ENCODE results near the gene FMNL1.
"Not testable (repeated sequence)": the region's sequence is repeated elsewhere in the genome, so short reads cannot be mapped to it uniquely, and the experiment has no call there.

The FMNL1 gene, protein sequence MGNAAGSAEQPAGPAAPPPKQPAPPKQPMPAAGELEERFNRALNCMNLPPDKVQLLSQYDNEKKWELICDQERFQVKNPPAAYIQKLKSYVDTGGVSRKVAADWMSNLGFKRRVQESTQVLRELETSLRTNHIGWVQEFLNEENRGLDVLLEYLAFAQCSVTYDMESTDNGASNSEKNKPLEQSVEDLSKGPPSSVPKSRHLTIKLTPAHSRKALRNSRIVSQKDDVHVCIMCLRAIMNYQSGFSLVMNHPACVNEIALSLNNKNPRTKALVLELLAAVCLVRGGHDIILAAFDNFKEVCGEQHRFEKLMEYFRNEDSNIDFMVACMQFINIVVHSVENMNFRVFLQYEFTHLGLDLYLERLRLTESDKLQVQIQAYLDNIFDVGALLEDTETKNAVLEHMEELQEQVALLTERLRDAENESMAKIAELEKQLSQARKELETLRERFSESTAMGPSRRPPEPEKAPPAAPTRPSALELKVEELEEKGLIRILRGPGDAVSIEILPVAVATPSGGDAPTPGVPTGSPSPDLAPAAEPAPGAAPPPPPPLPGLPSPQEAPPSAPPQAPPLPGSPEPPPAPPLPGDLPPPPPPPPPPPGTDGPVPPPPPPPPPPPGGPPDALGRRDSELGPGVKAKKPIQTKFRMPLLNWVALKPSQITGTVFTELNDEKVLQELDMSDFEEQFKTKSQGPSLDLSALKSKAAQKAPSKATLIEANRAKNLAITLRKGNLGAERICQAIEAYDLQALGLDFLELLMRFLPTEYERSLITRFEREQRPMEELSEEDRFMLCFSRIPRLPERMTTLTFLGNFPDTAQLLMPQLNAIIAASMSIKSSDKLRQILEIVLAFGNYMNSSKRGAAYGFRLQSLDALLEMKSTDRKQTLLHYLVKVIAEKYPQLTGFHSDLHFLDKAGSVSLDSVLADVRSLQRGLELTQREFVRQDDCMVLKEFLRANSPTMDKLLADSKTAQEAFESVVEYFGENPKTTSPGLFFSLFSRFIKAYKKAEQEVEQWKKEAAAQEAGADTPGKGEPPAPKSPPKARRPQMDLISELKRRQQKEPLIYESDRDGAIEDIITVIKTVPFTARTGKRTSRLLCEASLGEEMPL

GRCh38 chr17:45221081-45222013, at the start of gene FMNL1:
Gene FMNL1, plus strand, starts transcription at chr17:45221885. Its CDS starts 240 bp downstream, at chr17:45222125.
- FAIRE-seq: no peak

GRCh38 chr17:45172232-45172540, 49.5 kb upstream of the FMNL1 start:
- FAIRE-seq: no peak

GRCh38 chr17:45172541-45173286, 49.0 kb upstream of the FMNL1 start:
- FAIRE-seq: peak; percentile 9

- FAIRE-seq: no peak
Measured at GRCh38 chr17:45175759-45176115, 45.9 kb upstream of the FMNL1 start.

DNA sequence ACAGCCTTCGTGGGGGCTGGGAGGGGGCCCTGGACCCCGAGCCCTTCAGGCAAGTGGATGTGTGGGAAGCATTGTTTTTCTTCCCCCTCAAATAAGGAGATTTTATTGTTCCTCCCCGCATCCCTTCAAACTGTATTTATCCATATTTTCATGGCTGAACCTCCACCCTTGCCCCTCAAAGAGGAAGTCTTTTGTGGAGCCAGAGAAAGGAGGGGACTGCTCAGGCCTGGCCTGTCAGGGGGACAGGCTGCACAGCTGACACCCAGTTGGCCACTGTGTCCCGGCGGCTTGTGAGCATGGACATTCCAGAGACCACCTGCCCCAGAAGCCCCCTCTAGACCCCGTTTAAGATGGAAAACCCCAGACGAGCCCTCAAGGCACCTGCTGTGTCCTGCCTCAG, 44.1 kb upstream of the FMNL1 start:
- no peak for FAIRE-seq

GRCh38 chr17:45184144-45184543, 37.5 kb upstream of the FMNL1 start:
- no peak for FAIRE-seq

GRCh38 chr17:45186801-45187354, 34.8 kb upstream of the FMNL1 start:
- no peak for FAIRE-seq

GRCh38 chr17:45189009-45189408, 32.7 kb upstream of the FMNL1 start:
- FAIRE-seq: no peak

DNA sequence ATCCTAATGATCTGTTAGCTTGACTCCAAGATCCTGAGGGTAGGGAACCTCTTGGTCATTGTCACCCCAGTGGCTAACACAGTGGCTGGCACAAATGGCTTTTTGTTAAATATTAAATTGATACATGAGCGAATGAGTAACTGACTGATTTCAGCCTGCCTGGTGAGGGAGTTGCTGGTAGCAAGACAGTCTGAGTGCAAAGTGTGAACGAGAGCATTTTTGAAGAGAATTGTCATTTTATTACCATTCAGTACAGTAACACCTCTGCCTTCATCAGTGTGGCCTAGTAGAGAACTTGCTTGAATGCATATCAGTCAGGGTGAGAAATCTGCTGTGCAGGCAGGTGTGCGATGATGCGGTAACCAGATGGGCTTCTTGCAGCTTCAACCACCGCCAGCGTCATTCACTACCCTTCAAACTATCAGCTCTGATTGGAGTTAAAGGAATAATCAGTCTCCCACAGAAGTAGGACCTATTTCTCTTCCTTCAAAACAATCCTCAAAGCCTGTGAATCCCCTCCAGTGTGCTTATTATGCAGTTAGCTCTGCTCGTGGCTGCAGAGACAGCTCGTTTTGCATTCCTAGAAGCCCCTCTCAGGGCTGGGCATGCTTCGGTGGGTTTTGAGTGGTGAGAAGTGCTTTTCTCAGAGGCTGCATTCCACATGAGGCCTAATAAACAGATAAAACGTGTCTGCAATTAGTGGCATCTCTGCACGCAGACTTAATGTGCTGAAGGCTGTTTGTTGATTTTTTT, 31.0 kb upstream of the FMNL1 start:
- no peak for FAIRE-seq

GRCh38 chr17:45195424-45195823, 26.3 kb upstream of the FMNL1 start:
- no peak for FAIRE-seq

DNA sequence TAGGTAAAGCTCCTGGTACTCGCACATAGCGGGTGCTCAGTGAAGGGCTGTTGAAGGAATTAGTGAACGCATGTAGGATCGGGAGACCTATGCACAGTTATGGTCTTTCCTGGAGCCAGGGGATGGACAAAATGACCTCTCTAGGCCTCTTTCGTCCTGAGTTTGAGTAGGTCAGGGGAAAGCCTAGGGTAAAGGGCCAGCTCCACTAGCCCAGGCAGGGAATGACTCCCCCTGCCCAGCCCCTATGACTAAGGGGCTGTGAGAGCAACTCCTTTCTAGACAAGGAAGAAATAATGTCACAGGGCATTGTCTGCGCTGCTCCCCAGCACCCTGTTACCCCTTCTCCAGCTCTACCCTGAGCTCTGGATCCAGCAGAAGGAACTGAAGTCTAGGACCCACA, 24.6 kb upstream of the FMNL1 start:
- FAIRE-seq: no peak

DNA sequence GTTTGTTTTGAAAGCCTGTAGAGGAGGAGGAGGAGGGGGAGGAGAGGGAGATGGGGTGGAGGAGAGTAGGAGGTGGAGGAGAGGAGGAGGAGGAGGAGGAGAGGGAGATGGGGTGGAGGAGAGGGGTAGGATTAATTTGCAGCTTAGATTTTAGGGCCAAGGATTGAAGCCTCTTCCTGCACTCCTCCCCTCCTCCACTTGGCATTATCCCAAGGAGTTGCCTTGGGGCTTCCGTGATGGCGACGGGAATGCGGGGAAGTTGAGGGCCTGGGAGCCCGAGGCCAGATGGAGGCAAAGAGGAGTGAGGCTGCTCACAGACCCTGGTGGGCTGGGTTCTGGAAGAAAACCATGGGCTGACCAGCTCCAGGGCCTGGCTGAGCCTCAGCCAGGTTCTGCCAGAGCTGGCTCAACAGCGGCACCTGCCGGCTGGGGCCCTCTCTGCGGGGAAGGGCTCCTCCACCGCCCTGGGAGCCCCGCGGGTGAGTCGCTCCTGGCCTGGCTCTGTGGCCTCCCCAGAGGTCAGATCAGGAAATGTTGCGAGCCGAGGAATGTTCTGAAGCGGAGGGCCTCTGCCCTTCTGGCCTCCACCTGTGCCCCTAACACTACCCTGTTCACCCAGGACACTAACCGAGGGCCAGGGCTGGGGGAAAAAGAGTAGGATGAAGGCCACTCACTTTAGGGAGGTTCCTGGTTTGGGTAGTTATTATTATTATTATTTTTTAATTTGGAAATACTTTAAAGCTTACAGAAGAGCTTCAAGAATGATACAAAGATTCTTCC, 23.9 kb upstream of the FMNL1 start:
- peak; percentile 27 for FAIRE-seq

GRCh38 chr17:45200701-45201100, 21.0 kb upstream of the FMNL1 start:
- no peak for FAIRE-seq

DNA sequence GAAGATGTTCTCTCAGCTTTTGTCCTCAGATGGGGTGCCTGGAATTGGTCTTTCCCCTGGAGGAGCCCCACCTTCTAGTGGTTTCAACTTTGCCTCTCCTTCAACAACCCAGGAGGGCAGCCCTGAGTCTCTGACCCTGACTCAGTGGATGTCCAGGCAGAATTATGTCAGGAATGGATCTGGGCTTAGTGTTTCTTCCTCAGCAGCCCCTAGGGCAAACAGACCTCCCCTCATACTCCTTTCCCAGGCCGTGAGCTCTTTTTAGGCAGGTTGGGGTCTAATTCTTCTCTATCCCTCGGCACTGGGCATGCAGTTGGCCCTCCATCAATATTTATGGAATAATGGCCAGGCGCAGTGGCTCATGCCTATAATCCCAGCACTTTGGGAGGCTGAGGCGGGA, 20.2 kb upstream of the FMNL1 start:
- FAIRE-seq: no peak

DNA sequence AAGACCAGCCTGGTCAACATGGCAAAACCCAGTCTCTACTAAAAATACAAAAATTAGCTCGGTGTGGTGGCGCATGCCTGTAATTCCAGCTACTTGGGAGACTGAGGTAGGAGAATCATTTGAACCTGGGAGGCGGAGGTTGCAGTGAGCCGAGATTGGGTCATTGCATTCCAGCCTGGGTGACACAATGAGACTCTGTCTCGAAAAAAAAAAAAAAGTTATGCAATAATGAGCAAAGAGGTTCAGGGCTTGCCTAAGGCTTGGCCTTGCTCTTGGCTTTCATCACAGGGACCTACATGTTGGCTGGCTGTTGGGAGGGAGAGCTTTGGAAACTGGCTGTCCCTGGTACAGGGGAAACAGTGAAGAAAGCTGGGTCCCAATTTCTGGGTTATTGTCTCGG, 19.8 kb upstream of the FMNL1 start:
- FAIRE-seq: not testable (repeated sequence)

- peak; percentile 94 for FAIRE-seq
Measured at GRCh38 chr17:45218895-45219661, 2.6 kb upstream of the FMNL1 start.

GRCh38 chr17:45220079-45220478, 1.6 kb upstream of the FMNL1 start:
- no peak for FAIRE-seq

GRCh38 chr17:45222014-45222288, 266 bp downstream of the FMNL1 start:
- FAIRE-seq: no peak

DNA sequence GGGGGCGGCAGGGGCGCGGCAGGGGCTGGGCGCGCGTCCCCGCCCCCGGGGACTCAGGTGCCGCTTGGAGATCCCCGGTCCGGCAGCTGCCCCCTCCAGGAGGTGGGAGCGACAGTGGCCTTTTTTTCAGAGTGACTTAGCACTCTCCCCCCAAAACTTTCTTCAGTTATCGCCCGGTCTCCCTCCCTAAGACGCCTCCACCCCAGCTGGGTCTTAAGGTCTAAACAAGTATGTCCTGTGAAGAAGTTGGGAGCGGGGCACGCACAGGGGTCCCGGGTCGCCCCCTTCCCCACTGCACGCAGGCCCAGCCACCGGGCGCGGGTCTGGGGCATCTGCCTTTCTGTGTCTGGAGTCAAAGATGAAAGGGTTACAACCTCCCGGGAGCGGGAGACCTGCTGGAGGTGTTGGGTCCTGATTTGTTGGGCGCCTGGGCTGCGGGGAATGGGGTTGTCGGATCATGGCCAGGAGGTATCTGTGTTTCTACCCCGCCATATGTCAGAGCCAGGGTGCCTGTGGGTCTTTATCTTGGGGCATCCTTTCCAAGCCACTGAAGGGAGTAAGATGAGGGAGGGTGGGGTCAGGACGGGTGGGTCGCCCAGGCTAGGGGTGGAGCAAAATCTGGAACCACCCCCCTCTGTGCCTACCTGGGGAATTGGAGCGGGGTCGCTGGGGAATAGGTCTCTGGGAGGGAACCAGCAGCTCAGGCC, 757 bp downstream of the FMNL1 start:
- FAIRE-seq: no peak
